HuH-7 (cell line): ENCODE results near the gene HRCT1.
A peak's percentile ranks its signal among the peaks of the same experiment; 100 is the strongest.
"Not testable (repeated sequence)": the region's sequence is repeated elsewhere in the genome, so short reads cannot be mapped to it uniquely, and the experiment has no call there.

Experiments
- DNase-seq: peaks from one replicate; pipeline ENCODE4 v3.0.0; 2011; ENCODE audit warnings: low spot score

The HRCT1 gene

DNA sequence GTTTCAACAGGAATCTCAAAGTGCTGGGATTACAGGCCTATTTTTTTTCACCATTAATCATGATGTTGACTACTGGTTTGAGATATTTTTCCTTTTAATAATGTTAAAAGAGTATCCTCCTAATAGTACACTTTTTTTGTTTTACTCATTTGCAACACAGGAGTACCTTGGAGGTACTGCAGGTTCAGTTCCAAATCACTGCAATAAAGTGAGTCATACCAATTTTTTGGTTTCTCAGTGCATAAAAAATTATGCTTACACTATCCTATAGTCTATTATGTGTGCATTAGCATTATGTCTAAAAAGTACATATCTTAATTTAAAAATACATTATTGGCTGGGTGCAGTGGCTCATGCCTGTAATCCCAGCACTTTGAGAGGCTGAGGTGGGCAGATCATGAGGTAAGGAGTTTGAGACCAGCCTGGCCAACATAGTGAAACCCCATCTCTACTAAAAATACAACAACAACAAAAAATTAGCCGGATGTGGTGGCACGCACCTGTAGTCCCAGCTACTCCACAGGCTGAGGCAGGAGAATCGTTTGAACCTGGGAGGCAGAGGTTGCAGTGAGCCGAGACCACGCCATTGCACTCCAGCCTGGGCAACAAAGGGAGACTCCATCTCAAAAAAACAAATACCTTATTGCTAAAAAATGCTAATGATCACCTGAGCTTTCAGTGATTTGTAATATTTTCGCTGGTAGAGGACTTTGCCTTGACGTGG lies 8.5 kb upstream of the HRCT1 start:
- DNase-seq: not testable (repeated sequence)

DNA sequence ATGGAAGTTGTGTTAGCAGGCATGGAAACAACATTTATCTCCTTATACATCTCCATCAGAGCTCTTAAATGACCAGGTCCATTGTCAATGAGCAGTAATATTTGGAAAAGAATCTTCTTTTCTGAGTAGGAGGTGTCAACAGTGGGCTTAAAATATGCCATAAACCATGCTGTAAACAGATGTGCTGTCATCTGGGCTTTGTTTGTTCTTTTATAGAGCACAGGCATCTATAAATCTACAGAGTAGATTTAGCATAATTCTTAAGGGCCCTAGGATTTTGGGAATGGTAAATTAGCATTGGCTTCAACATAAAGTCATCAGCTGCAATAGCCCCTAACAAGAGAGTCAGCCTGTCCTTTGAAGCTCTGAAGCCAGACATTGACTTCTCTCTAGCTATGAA lies 7.7 kb upstream of the HRCT1 start:
- DNase-seq: no peak

DNA sequence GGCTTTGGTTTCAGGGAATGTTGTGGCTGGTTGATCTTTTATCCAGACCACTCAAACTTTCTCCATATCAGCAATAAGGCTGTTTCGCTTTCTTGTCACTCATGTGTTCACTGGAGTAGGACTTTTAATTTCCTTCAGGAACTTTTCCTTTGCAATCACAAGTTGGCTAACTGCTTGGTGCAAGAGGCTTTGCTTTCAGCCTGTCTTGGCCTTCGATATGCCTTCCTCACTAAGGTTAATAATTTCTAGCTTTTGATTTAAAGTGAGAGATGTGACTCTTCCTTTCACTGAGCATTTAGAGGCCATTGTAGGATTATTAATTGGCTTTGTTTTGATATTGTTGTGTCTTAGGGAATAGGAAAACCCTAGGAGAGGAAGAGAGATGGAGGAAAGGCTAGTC lies 7.0 kb upstream of the HRCT1 start:
- no peak for DNase-seq

DNA sequence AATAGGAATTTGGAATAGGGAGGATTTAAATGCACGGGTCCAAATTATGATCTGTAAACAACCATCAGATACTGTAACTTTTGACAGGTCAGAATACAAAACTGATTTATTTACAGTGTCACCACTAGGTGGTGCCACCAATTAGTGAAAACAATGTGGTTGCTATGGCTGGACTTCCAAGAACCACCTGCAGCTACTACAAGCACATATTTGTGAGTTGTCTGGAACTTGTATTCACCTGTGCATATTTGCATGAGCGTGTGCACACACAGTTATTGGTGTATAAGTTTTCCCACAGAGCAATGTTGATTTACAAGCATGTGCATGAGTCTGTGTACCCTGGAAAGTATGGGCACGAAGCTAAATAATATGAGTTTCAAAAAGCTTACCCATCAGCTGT lies 3.0 kb upstream of the HRCT1 start:
- peak; percentile 62 for DNase-seq

DNA sequence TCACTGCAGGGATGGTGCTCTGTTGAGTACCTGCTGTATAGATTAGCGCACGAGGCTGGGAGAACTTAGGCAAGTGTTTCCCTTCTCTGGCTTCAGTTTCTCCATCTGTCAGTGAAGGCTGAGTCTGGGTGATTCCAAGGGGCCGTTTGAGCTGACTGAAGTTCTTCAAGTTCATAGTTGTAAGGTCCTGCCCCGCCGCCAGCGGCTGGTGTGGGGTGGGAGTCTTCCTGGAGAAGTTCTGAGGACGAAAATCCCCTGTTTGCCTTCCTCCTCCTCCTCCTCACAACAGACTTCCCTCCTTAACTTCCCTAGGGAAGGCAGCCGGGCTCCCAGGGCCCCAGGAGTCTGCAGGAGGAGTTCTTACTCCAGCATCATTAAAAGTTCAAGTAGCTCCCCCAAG lies 1.7 kb upstream of the HRCT1 start:
- no peak for DNase-seq

DNA sequence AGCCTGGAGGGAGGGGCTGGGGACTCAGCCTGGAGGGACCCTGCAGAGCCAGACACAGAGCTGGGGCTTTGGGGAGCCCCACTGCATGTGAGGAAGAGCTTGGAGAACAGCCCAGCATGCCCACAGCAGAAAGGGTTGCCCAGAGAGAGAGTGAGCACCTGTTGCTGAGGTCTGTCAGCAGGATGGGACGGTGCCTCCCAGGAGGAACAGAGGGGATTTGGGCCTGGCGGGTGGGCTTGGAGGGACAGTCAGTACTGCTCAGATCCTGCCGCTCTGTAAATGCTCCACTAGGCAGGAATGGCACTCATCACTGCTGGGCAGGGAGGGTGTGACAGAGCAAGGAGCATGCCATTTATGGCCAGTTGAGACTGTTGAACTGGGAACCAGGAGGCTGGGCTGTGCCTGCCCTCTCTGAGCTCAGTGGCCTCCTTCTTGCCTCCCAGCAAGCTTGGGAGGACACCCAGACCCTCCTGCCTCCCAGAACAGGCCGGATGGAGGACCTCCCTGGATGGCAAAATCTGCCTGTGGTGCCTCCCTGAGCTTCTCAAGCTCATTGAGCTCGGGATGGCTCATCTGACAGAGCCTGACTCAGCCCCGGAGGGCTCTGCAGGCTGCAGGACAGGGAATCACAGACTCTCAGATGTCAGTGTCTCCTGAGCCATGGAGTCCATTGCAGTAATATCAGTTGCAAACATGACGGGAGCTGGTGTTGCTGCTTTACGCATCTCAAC lies 786 bp upstream of the HRCT1 start:
- DNase-seq: no peak

DNA sequence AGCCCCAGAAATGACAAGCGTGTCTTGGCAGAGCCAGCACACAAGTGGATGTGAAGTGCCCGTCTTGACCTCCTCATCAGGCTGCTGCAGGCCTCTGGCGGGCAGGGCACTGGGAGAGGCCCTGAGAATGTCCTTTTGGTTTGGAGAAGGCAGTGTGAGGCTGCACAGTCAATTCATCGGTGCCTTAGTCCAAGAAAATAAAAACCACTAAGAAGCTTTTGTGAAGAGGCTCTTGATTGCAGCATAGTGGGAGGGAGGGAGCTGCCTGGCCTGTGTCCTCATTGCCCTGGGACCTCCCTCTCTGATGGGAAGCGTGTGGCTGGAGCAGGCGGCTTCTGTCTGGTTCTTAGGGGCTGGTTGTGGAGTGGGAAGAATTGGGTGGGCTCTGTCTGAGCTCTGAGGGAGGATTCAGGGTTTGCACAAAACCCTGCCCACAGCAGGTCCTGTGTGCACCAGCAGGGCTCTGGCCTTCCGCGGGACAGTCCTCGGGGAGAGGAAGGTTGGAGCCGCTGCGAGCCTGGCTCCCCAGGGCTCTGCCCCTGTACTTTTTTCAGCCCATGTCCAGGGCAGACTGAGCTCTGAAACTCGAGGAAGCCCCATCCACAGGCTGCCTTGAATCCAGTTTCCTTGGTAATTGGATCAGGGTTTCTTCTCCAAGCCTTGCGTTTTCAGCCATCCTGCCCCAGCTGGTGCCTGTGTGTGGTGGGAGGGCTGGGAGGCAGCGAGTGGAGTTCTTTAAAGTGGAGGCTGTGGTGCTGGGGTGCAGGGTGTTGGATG lies 1.1 kb downstream of the HRCT1 start:
- DNase-seq: no peak

DNA sequence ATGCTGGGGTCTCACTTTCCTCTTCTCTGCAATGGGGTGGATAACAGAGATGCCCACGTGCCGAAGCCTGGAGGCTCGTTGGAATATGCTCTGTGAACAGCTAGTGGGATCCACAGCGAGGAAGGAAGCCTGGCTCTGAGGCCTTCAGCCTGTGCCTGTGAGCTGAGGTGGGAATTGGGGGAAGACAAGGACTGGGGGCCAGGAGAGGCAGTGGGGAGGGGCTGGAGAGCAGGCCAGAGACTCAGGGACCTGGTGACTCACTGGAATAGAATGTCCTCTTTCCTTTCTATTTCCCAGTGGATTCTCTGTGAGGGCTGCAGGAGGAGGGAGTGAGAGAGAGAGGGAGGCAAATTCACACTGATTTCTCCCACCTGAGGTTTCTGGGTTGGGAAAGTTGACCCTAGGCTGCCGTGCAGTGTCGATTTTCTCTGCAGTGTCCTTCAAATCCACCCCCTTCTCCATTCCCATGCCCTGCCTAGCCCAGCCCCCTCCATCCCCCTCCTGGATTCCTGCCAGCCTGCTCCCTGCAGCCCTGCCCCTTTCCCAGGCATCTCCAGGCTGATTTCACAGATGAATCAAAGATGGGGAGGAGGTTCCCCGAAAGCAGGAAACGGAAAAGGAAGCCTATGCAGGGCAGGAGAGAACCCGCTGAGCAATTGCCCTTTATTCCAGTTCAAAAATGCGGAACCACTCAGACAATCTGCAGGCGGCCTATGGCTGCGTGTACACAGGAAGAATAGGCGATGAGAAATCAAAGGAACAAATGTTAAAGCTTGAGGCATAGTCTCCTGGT lies 1.9 kb downstream of the HRCT1 start:
- DNase-seq: peak; percentile 62

DNA sequence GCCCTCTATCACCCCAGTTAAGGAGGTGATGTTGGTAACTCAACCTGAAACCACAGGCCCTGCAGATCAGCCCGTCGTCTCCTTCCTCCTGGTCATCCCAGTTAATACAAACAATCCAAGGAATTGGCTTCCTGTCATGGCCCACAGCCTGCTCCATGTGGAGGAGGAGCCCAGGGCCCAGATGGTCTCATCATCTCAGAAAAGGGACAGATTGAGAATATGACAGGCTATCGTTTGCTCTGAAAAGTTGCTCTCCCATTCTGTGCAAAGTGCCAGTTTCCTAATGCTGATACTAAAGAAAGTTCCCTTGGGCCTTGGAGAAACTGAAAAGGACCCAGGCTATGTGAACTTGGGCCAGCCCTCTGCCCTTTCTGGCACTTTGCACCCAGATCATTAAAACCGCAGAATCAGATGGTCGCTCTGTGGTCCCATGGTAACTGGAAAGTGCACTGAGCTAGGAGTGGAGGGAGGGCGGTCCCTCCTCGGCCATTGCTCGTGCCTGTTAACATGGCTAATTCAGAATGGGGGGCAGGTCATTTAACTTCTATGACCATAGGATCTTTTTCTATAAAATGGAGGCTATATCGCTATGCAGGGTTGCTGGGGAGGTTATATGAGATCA lies 2.6 kb downstream of the HRCT1 start:
- DNase-seq: no peak

DNA sequence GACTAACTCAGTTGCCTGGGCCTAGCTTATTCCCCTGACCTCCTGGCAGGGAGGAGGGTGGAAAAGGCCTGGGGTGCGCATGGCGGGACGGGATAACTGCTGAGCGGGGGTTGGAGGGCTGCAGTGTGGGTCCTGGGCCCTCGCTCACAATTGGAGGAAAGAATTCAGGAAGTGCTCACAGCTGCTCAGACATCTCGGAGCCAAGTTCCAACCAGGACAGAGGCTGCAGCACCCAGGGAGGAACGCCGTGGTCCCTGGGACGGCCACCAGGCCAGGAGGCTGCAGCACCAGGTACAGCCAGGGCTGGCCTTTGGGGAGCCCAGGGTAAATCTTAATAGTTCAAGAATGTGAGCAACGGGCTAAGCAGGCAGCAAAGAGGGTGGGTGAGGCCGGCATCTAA lies 3.3 kb downstream of the HRCT1 start, which contains the start of gene SPAAR:
TSS of gene SPAAR (plus strand) at position 217 of the 400 bp plus-strand sequence. CDS start 974 bp downstream, outside the sequence.
- no peak for DNase-seq

DNA sequence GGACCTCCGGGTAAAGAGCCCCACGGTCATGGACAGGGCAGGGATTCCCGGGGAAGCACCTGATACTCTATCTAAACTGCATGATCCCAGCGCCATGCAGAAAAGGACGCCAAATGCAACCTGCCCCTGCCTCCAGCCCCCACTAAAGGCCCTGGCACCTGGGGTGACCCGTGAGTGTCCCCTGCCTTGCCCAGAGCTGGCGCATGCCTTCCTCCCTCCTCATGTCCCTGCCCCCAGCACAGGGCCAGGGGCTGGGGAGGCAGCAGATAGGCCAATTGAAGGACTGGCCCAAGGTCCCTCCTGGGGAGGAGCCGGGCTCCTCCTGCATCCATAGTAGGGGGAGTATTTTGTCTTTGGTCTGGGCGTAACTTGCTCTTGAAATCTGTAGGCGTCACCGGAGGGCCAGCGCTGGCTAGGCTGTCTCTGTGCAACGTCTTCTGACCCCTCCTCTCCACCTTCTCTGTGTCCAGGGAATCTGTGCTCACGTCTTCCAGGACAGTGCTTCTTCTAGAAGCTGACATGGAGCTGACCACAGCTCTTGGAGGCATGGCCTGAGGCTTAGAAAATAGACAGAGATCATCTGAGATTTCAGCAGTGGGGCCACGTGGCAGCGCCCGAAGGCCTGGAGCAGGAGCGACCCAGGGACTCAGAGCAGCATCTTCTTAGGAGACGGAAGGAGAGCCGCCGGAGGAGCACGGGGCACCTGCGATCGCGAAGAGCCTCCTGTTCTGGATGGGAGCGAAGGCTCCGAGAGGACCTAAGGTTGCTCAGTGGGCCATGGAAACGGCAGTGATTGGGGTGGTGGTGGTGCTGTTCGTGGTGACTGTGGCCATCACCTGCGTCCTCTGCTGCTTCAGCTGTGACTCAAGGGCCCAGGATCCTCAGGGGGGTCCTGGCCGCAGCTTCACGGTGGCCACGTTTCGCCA lies 3.9 kb downstream of the HRCT1 start:
- DNase-seq: no peak

DNA sequence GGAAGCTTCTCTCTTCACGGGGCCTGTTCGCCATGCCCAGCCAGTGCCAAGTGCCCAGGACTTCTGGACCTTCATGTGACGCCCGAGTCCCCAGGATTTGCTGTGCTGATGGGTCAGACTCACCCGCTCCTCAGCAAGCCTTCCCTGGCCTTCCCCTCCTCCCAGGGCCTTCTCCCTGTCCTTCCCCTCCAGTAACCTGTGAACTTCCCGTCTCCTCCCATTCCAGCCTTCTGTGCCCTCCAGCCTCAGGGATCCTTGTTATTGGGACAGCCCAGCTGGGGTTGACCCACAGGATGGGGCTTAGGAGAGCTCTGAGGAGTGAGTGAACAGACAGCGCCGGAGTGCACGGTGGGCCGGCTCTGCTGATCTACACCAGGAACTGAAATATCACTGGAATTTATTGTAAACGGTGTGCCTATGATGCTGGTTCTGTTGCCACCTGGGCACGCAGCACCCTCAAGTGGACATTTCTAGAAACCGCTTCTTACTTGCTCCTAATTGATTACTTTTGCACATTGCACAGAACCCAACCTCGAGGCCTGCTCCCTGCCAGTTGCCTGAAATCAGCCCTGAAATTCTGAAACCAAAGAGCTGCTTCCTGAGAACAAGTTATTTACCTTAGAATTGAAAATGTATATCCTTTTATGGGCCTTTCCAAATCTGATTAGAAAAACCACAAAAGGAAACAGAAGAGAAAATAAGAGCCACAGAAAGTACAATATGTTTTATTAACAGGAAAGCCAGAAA lies 4.8 kb downstream of the HRCT1 start:
- DNase-seq: peak; percentile 59

DNA sequence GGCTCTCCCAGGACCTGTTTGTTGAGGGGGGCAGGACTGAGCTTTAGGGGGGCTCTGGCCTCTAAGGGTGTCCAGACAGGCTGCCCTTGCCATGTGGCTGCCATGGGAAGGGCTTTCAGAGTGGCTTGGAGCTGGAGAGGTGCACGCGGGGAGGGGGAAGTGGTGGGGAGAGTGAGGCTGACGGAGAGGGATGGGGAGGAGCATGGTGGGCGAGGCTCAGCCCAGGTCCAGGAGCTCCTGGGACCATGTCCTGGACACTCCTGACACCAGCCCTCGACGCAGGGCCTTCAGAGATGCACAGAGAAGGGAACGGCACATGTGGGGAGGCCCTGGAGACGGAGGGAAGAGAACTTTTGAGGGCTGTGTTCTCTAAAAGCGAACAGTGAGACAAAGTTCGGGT lies 5.7 kb downstream of the HRCT1 start:
- no peak for DNase-seq

DNA sequence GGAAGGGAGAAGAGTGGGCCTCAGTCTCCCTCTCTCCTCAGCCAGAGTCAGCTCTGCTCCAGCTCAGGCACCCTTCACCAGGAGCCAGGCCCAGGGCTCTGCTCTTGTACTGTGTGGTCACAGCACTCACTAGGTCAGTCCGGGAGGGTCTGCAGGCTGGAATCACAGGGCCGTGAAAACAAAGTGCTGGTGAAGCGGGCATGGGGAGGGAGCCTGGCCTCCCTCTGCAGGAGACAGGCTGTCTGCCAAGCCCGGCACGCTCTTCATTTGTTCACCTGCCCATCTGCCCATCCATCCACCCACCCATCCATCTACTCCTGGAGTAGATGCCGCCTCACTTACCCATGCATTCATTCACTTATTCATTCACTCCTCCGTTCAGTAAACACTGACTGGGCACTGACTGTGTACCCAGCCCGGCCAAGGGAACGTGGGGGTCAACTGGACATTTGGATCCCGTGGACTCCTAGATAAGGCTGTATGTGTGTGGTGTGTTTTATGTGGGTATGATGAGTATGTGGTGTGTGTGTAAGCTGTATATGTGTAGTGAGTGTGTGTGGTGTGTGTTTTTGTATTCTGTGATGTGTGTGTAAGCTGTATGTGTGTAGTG lies 6.9 kb downstream of the HRCT1 start:
- DNase-seq: no peak

DNA sequence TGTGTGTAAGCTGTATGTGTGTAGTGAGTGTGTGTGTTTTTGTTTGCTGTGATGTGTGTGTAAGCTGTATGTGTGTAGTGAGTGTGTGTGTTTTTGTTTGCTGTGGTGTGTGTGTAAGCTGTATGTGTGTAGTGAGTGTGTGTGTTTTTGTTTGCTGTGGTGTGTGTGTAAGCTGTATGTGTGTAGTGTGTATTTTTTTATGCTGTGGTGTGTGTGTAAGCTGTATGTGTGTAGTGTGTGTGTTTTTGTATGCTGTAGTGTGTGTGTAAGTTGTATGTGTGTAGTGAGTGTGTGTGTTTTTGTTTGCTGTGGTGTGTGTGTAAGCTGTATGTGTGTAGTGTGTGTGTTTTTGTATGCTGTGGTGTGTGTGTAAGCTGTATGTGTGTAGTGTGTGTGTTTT lies 7.4 kb downstream of the HRCT1 start:
- not testable (repeated sequence) for DNase-seq

DNA sequence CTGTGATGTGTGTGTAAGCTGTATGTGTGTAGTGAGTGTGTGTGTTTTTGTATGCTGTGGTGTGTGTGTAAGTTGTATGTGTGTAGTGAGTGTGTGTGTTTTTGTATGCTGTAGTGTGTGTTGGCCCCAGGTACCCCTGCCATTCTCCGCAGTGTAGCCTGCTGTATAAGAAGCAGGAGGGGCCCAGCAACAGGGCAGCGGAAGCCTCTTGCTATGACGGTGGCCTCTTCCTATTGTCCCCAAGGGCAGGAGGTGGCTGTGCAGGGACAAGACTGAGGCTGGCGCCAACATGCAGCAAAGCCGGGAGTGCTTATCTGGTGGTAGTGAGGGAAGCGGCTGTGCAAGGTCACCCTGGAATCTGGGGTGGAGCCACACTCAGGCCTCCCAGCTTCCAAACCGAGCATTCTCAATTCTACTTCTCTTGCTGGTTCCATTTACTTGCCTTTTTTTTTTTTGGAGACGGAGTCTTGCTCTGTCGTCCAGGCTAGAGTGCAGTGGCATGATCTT lies 8.4 kb downstream of the HRCT1 start:
- peak; percentile 64 for DNase-seq

DNA sequence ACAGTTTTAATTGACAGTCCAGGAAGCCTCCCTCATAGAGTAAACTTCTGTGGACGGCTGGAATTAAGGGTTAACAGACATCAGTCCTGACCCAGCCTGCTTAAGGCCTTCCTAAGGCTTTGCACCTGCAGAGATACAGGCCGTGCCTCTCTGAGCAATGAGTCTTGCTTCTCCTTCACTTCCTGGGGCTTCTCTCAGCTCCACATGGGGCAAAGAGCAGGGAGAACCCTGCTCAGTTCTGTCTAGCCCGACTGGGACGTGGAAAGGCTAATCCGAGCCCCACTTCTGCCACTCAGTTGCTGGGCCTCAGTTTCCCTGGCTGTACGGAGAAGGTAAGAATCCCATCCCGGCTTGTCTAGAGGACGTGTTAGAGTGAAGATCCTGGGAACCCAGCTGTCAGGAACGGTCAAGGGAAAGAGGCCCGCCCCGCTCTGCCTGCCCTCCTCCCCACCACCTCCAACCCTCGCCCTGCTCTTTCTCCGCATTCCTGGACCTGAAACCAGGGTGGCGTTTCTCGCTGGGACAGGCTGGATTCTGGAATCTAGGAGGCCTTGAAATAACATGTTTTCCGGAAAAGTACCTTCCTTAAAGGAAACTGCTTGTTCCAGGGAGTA lies 9.8 kb downstream of the HRCT1 start:
- DNase-seq: no peak

DNA sequence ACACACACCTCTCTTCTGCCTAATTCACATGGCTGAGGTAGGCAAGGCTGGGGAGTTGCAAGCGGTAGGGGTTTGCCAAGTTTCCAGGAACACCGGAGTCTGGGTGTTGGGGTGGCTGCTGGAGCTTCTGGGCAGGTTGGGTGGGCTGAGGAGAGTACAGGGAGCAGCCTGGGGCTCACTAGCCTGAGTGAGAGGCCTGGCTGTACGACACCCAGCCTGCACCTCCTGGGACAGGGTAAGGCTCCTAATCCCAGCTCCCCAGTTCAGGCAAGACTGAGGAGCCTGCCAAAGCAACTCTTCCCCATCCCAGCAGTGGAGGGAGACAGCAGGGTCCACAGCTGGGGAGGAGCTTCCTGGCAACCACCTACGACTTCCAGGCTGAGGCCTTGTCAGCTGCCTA lies 11.3 kb downstream of the HRCT1 start:
- DNase-seq: no peak

DNA sequence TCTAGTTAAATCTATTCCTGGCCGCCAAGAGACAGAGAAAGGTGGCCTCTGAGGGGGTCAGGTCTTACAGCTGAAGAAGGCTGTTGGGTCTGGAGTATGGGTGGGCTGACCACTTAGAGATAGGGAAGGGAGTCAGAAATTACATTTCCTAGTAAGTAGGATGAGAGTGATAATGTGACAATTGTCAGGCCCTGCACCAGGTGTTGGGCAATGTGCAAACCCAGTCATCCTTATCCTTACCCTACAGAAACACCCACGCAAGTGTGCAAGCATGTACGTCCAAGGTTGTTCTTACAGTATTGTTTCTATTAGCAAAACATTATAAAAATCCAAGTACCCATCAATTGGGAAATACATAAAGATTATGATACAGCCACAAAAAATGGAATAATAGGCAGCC lies 12.8 kb downstream of the HRCT1 start:
- no peak for DNase-seq
